ENCODE measurements around the gene REV1. TPM values are rescaled to one million over a fixed set of nuclear protein-coding genes. Genes with fewer than 3 reads are reported as not detected.

Gene REV1
- 9.7 to 14.4 TPM (median 10.8 TPM) in 5 replicates for total RNA-seq (2022; extraction: Qiagen RNA extraction; ENCODE audit: low read depth)

DNA sequence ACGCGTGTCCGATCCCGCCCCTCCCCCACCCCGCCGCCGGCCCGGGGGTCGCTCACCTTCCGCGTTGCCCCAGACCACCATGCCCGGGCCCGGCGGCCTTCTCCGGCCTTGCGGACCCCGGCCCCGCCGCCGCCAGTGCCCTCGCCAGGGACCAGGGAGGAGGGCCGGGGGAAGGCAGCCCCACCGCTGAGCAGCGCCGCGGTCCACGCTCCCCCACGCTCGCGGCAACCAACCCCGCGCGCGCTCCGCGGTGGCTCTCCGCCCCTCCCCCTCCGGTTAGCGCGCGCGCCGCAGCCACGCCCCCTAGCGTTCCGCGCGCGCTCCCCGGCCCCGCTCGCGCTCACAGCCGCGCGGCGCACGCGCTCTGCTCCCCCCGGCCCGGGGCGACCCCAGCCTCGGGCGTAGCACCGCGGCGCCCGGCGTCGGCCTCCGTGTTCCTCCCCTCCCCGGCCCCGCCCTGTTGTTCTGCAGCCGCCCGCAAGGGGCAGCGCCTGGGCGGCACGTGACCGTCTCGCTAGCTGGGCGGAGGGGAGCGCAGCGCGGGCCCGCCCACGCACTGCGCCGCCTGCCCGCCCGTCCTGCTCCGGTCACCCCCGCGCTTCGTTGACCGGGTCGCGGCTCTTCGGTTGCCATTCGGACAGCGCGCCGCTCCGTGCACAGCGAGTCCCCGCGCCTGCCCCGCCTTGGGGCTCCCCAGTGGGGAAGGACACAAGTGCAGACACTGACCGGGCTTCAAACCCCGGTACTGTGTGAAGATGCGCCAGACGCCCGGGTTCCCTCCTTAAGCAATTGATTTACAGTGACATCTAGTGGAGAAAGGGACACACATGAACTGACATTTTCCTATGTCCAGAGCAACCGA, at the start of gene REV1:
Gene REV1, minus strand, starts transcription at position 257 of the 862 bp plus-strand sequence. CDS start 25,042 bp downstream, outside the sequence.

Other genes with a start within 250 kb of the REV1 start
- not detected in 5 replicates for gene LYG2, start 234.4 kb downstream of the REV1 start, total RNA-seq (2022; extraction: Qiagen RNA extraction; ENCODE audit: low read depth)
- gene LYG1, start 188.8 kb downstream of the REV1 start, total RNA-seq (2022; extraction: Qiagen RNA extraction; ENCODE audit: low read depth) = 1.3 to 2.0 TPM (median 1.6 TPM) in 5 replicates
- 37.2 to 50.7 TPM (median 39.1 TPM) in 5 replicates for gene TXNDC9, start 153.7 kb downstream of the REV1 start, total RNA-seq (2022; extraction: Qiagen RNA extraction; ENCODE audit: low read depth)
- gene EIF5B, start 152.6 kb downstream of the REV1 start, total RNA-seq (2022; extraction: Qiagen RNA extraction; ENCODE audit: low read depth) = 56.9 to 83.3 TPM (median 64.4 TPM) in 5 replicates